B cell (primary cell): ENCODE data around the gene SLC9C1. TPM values are rescaled to one million over a fixed set of nuclear protein-coding genes. Genes with fewer than 3 reads are reported as not detected.

Experiments
- ATAC-seq: fragments of 200-7000 bp; cut with Tn5 transposase; one replicate; pipeline ENCODE4 v1.10.0; 2021; ENCODE audit warnings: low read depth, mild to moderate bottlenecking, moderate number of reproducible peaks, moderate library complexity
- CTCF ChIA-PET: fragments of 350-600 bp; sonication (Branson Sonifier 250); formaldehyde crosslinking; loops from one replicate; lab custom pipeline; 2021; ENCODE audit warnings: antibody characterized with exemption, inconsistent platforms; lab: Charles Lee
- POLR2A ChIA-PET: fragments of 350-600 bp; sonication (Branson Sonifier 250); formaldehyde crosslinking; loops from one replicate; lab custom pipeline; 2021; ENCODE audit warnings: antibody characterized with exemption; lab: Charles Lee
- DNase-seq: peaks from one replicate; pipeline ENCODE4 v3.0.0; 2013
- H2AFZ ChIP-seq: 2 replicates; pipeline ENCODE4 v1.6.1; 2012; ENCODE audit warnings: mild to moderate bottlenecking, low read depth, low read length; ENCODE audit not compliant: insufficient read depth, poor library complexity, severe bottlenecking
- H3K27ac ChIP-seq, 2 donors: 1 replicate in 1 of 2; 2 replicates in 1 of 2; pipeline ENCODE4 v1.5.1; 2012 to 2013; ENCODE audit warnings: low read length in 2 of 2, mild to moderate bottlenecking in 2 of 2, moderate library complexity in 1 of 2
- H3K27me3 ChIP-seq, 4 experiments: fragments of 200-600 bp in 1 of 4; sonication (generic) in 1 of 4; replicated peaks in 1 of 4; 1 replicate in 2 of 4; 2 replicates in 2 of 4; pipeline versions ENCODE4 v1.6.1 to v1.7.0; 2013 to 2016; ENCODE audit warnings: low read length in 3 of 4, mild to moderate bottlenecking in 2 of 4, mixed read lengths in 1 of 4, moderate library complexity in 1 of 4; ENCODE audit not compliant: insufficient read depth in 4 of 4, control insufficient read depth in 3 of 4; ENCODE audit errors: control extremely low read depth in 1 of 4
- H3K36me3 ChIP-seq, 2 experiments: replicated peaks in 1 of 2; 1 replicate in 1 of 2; 2 replicates in 1 of 2; pipeline versions ENCODE4 v1.6.1 to v1.7.1; 2013; ENCODE audit warnings: low read length in 1 of 2; ENCODE audit not compliant: insufficient read depth in 2 of 2, control insufficient read depth in 1 of 2; ENCODE audit errors: control extremely low read depth in 1 of 2, extremely low read depth in 1 of 2
- H3K4me1 ChIP-seq, 2 donors: fragments of 200-600 bp in 1 of 2; sonication (generic) in 1 of 2; 1 replicate in 1 of 2; 2 replicates in 1 of 2; pipeline versions ENCODE4 v1.5.1 to v1.6.1; 2013 to 2017; ENCODE audit warnings: low read length in 2 of 2; ENCODE audit not compliant: control insufficient read depth in 2 of 2, insufficient read depth in 2 of 2
- H3K4me2 ChIP-seq: replicated peaks from 2 replicates; pipeline ENCODE3; 2012; ENCODE audit warnings: mild to moderate bottlenecking, low read depth, low read length; ENCODE audit not compliant: poor library complexity, severe bottlenecking
- H3K4me3 ChIP-seq, 5 experiments: fragments of 200-600 bp in 1 of 5; sonication (generic) in 1 of 5; 1 replicate in 3 of 5; 2 replicates in 2 of 5; pipeline versions ENCODE4 v1.5.1 to v1.7.0; 2011 to 2016; ENCODE audit warnings: low read length in 4 of 5, mild to moderate bottlenecking in 4 of 5, low read depth in 2 of 5, control low read depth in 1 of 5, moderate library complexity in 1 of 5; ENCODE audit not compliant: insufficient read depth in 1 of 5; ENCODE audit errors: control extremely low read depth in 1 of 5, extremely low read depth in 1 of 5
- H3K79me2 ChIP-seq: fragments of 200-600 bp; sonication (generic); one replicate; pipeline ENCODE4 v1.6.0; 2016; ENCODE audit warnings: low read length; ENCODE audit not compliant: control insufficient read depth, insufficient read depth
- H3K9ac ChIP-seq: fragments of 200-600 bp; sonication (generic); 2 replicates; pipeline ENCODE4 v1.6.1; 2017; ENCODE audit warnings: mild to moderate bottlenecking, low read length, moderate library complexity
- H3K9me3 ChIP-seq, 3 donors: one replicate each; pipeline versions ENCODE4 v1.6.1 to v1.7.1; 2013; ENCODE audit warnings: low read length in 2 of 3; ENCODE audit not compliant: control insufficient read depth in 2 of 3, insufficient read depth in 1 of 3; ENCODE audit errors: control extremely low read depth in 1 of 3
- H4K20me1 ChIP-seq: 2 replicates; pipeline ENCODE4 v1.6.0; 2012; ENCODE audit warnings: mild to moderate bottlenecking, low read length; ENCODE audit not compliant: insufficient read depth, control insufficient read depth, poor library complexity, severe bottlenecking
- H3K27ac Mint-ChIP-seq: one replicate; pipeline ENCODE4 v1.8.0; 2021; ENCODE audit warnings: mixed read lengths
- H3K27me3 Mint-ChIP-seq: one replicate; pipeline ENCODE4 v1.8.0; 2021; ENCODE audit warnings: mixed read lengths
- H3K4me1 Mint-ChIP-seq: one replicate; pipeline ENCODE4 v1.8.0; 2021; ENCODE audit warnings: mixed read lengths
- H3K4me3 Mint-ChIP-seq: one replicate; pipeline ENCODE4 v1.8.0; 2021; ENCODE audit warnings: mixed read lengths
- H3K9me3 Mint-ChIP-seq: one replicate; pipeline ENCODE4 v1.8.0; 2022; ENCODE audit warnings: mixed read lengths; ENCODE audit not compliant: insufficient read depth
- CTCF ChIP-seq: fragments of 200-600 bp; IDR thresholded peaks from one replicate; pipeline ENCODE4 v1.8.0; 2022; ENCODE audit warnings: antibody characterized with exemption, mild to moderate bottlenecking
- EZH2 ChIP-seq: IDR thresholded peaks from 2 replicates; pipeline ENCODE4 v1.6.1; 2012; ENCODE audit warnings: borderline replicate concordance, low read depth, mild to moderate bottlenecking, moderate library complexity, low read length; ENCODE audit not compliant: insufficient read depth, poor library complexity, severe bottlenecking
- WGBS: methylation state at CpG from one replicate; pipeline ENCODE4 v1.1.5; 2013; ENCODE audit warnings: missing lambda C conversion rate; ENCODE audit not compliant: insufficient coverage; 5-methylcytosine and 5-hydroxymethylcytosine counted together
- intact Hi-C: fragments of 100-400 bp; cut with micrococcal nuclease; formaldehyde crosslinking; loops from one replicate; pipeline ENCODE4 v1.10.0; 2022
- polyA plus RNA-seq: library from polyadenylated mRNA; depleted of rRNA; stranded (reverse); fragments of >200 nt; gene quantifications from 2 replicates; pipeline ENCODE4 v1.2.3, GENCODE V29; 2012
- total RNA-seq, 2 donors: library from RNA; stranded (reverse); fragments of 120-200 nt in 1 of 2; gene quantifications; 1 replicate in 1 of 2; 2 replicates in 1 of 2; pipeline versions ENCODE4 v1.2.3 to v1.2.4, GENCODE V29; 2013 to 2022

The SLC9C1 gene
- total and polyA plus RNA-seq, 2 donors (not counting 1 experiment from before 2014, with no cell fraction given) = 0.07 to 0.49 TPM

- CTCF ChIA-PET = interaction anchor here (0.5 to 4.2 kb wide), 78 partner anchors 10 to 1466 kb away, joined by 3 to 84 read pairs (median 4); partner anchors contain the start of genes ATG3, BTLA, CD200 and CD200R1
- POLR2A ChIA-PET = interaction anchor here (0.6 to 0.7 kb wide), 2 partner anchors 220 to 387 kb away, joined by 3 read pairs; no protein-coding TSS in a partner anchor
- DNase-seq (peak; percentile 88), ATAC-seq (peak; percentile 84)
- Histone ChIP-seq H2AFZ (peak overlapping the region; percentile 43), H3K79me2 (no peaks in the 10 kb centered on the region), H3K9me3 (no peaks in the 10 kb centered on the region), H3K27me3 (no peaks in the 10 kb centered on the region), H3K36me3 (no peaks in the 10 kb centered on the region), H3K27ac (no peak overlapping the region), H3K4me1 (peaks cover 42 to 47% of the 10 kb centered on the region in 2 donors), H3K4me3 (no peak overlapping the region), H3K4me2 (no peak overlapping the region), H3K9ac (no peak overlapping the region), H4K20me1 (no peaks in the 10 kb centered on the region)
- H3K4me1 Mint-ChIP-seq = peaks cover 41% of the 10 kb centered on the region
- no peak for TF ChIP-seq EZH2
- peak; percentile 92 for TF ChIP-seq CTCF
- no peak overlapping the region for H3K27ac Mint-ChIP-seq
- H3K9me3 Mint-ChIP-seq = no peaks in the 10 kb centered on the region
- H3K27me3 Mint-ChIP-seq = no peaks in the 10 kb centered on the region
- intact Hi-C loops = loop anchor here (1.0 to 5.0 kb wide), 6 partner anchors 55 to 867 kb away; no protein-coding TSS in a partner anchor
- 10% methylated on average over 3 of the region's 3 CpGs for WGBS
- no peak overlapping the region for H3K4me3 Mint-ChIP-seq
Measured at GRCh38 chr3:112111785-112112402, 182.1 kb downstream of the SLC9C1 start.

GRCh38 chr3:112109322-112109721 lies 184.7 kb downstream of the SLC9C1 start:
- Histone ChIP-seq H4K20me1 (no peaks in the 10 kb centered on the region), H3K4me3 (no peak overlapping the region), H3K4me2 (no peak overlapping the region), H3K79me2 (no peaks in the 10 kb centered on the region), H3K27me3 (peaks cover 0 to 4% (median 0%) of the 10 kb centered on the region in 4 experiments), H2AFZ (no peak overlapping the region), H3K36me3 (no peaks in the 10 kb centered on the region), H3K4me1 (peaks cover 17 to 22% of the 10 kb centered on the region in 2 donors), H3K9me3 (no peaks in the 10 kb centered on the region), H3K27ac (no peak overlapping the region), H3K9ac (no peak overlapping the region)
- no peak overlapping the region for H3K27ac Mint-ChIP-seq
- CTCF ChIA-PET = interaction anchor here (1.0 to 4.2 kb wide), 7 partner anchors 9 to 410 kb away, joined by 3 to 84 read pairs (median 50); partner anchors contain the start of genes CD200 and SLC9C1
- no peak for TF ChIP-seq CTCF
- no peak for TF ChIP-seq EZH2
- intact Hi-C loops = no loop called here
- DNase-seq (no peak), ATAC-seq (no peak)
- no peaks in the 10 kb centered on the region for H3K9me3 Mint-ChIP-seq
- no peaks in the 10 kb centered on the region for H3K27me3 Mint-ChIP-seq
- POLR2A ChIA-PET = no interaction called here
- H3K4me3 Mint-ChIP-seq = no peak overlapping the region
- peaks cover 18% of the 10 kb centered on the region for H3K4me1 Mint-ChIP-seq
- WGBS = 71% methylated on average over 1 of the region's 5 CpGs
